ENCODE data around the gene BCL3.

Gene BCL3

DNA sequence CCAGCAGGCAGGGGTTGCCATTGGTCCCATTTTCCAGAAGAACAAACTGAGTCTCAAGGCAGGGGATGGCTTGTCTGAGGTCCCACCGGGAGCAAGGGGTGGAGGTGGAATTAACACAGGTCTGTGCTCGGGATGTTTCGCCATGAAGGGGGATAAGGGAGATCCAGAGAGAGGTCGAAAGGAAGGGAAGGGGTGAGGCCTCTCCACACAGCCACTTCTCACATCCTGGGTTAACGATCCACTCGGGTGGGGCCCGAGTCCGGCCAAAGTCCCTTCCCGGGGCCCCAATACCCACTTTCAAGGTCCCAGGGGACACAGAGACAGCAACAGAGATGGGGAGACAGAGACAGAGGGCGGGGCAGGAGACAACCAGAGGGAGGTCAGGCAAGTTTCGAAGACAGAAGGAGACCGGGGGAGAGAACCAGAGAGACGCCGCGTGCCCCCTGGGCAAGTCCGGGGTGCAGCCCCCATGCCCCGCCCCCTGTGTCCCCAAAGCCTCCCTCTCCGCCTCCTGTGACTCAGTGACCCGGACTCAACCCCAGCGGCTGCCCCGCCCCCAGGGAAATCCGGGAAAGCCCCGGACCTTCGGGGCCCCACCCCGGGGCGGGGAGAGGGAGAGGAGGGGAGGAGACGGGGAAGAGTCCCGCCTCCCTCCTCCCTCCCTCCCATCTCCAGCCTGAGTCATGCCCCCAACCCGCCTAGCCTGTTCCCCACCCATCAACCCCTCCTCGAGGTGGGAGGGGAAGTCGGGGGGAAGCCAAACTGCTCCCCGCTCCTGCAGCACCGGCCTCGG lies 1.4 kb upstream of the BCL3 start (continued):
- TF ChIP-seq MYNN (tag by site-specific recombination; IDR thresholded peaks at IDR 0.05; ENCODE audit: borderline replicate concordance): no peak
- no peak for TF ChIP-seq ZNF274 (IDR thresholded peaks at IDR 0.05; ENCODE audit: low read length)
- 0 out of 2 replicates have a peak, but pooled peaks have one; percentile 25 for TF ChIP-seq ZNF274 (tag by site-specific recombination; IDR thresholded peaks at IDR 0.05; ENCODE audit: borderline replicate concordance)
- no peak for TF ChIP-seq ZBTB17 (tag by site-specific recombination; IDR thresholded peaks at IDR 0.05)
- TF ChIP-seq, protein P1, sequence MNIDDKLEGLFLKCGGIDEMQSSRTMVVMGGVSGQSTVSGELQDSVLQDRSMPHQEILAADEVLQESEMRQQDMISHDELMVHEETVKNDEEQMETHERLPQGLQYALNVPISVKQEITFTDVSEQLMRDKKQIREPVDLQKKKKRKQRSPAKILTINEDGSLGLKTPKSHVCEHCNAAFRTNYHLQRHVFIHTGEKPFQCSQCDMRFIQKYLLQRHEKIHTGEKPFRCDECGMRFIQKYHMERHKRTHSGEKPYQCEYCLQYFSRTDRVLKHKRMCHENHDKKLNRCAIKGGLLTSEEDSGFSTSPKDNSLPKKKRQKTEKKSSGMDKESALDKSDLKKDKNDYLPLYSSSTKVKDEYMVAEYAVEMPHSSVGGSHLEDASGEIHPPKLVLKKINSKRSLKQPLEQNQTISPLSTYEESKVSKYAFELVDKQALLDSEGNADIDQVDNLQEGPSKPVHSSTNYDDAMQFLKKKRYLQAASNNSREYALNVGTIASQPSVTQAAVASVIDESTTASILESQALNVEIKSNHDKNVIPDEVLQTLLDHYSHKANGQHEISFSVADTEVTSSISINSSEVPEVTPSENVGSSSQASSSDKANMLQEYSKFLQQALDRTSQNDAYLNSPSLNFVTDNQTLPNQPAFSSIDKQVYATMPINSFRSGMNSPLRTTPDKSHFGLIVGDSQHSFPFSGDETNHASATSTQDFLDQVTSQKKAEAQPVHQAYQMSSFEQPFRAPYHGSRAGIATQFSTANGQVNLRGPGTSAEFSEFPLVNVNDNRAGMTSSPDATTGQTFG (tag by site-specific recombination; IDR thresholded peaks at IDR 0.05; ENCODE audit: borderline replicate concordance): no peak
- TF ChIP-seq, protein P2, sequence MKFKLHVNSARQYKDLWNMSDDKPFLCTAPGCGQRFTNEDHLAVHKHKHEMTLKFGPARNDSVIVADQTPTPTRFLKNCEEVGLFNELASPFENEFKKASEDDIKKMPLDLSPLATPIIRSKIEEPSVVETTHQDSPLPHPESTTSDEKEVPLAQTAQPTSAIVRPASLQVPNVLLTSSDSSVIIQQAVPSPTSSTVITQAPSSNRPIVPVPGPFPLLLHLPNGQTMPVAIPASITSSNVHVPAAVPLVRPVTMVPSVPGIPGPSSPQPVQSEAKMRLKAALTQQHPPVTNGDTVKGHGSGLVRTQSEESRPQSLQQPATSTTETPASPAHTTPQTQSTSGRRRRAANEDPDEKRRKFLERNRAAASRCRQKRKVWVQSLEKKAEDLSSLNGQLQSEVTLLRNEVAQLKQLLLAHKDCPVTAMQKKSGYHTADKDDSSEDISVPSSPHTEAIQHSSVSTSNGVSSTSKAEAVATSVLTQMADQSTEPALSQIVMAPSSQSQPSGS (tag by site-specific recombination; IDR thresholded peaks at IDR 0.05; ENCODE audit: low read depth): no peak
- TF ChIP-seq ZNF837 (tag by site-specific recombination; IDR thresholded peaks at IDR 0.05): no peak
- TF ChIP-seq, protein P3, sequence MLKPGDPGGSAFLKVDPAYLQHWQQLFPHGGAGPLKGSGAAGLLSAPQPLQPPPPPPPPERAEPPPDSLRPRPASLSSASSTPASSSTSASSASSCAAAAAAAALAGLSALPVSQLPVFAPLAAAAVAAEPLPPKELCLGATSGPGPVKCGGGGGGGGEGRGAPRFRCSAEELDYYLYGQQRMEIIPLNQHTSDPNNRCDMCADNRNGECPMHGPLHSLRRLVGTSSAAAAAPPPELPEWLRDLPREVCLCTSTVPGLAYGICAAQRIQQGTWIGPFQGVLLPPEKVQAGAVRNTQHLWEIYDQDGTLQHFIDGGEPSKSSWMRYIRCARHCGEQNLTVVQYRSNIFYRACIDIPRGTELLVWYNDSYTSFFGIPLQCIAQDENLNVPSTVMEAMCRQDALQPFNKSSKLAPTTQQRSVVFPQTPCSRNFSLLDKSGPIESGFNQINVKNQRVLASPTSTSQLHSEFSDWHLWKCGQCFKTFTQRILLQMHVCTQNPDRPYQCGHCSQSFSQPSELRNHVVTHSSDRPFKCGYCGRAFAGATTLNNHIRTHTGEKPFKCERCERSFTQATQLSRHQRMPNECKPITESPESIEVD (tag by site-specific recombination; IDR thresholded peaks at IDR 0.05): no peak
- no peak for TF ChIP-seq ZNF544 (tag by site-specific recombination; IDR thresholded peaks at IDR 0.05)
- no peak for TF ChIP-seq ZNF626 (tag by site-specific recombination; IDR thresholded peaks at IDR 0.05)
- TF ChIP-seq ZSCAN30 (tag by site-specific recombination; IDR thresholded peaks at IDR 0.05): no peak
- no peak for TF ChIP-seq ZNF37A (tag by site-specific recombination; IDR thresholded peaks at IDR 0.05)
- TF ChIP-seq ZNF473 (tag by site-specific recombination; IDR thresholded peaks at IDR 0.05): no peak
- peak; percentile 77 for TF ChIP-seq GLIS1 (tag by site-specific recombination; IDR thresholded peaks at IDR 0.05)
- TF ChIP-seq ZNF114 (tag by site-specific recombination; IDR thresholded peaks at IDR 0.05): no peak
- TF ChIP-seq ZNF664 (tag by site-specific recombination; IDR thresholded peaks at IDR 0.05): no peak
- TF ChIP-seq ZNF416 (tag by site-specific recombination; IDR thresholded peaks at IDR 0.05): no peak
- TF ChIP-seq ZNF558 (tag by site-specific recombination; IDR thresholded peaks at IDR 0.05): no peak
- no peak for TF ChIP-seq ZNF19 (tag by site-specific recombination; IDR thresholded peaks at IDR 0.05; ENCODE audit: low read depth)
- no peak for TF ChIP-seq ZNF138 (tag by site-specific recombination; IDR thresholded peaks at IDR 0.05; ENCODE audit: borderline replicate concordance)
- TF ChIP-seq SP2 (tag by site-specific recombination; IDR thresholded peaks at IDR 0.05): peak; percentile 90
- no peak for TF ChIP-seq ZNF140 (tag by site-specific recombination; IDR thresholded peaks at IDR 0.05)
- no peak for TF ChIP-seq ZNF843 (tag by site-specific recombination; IDR thresholded peaks at IDR 0.05)
- TF ChIP-seq OVOL3 (tag by site-specific recombination; IDR thresholded peaks at IDR 0.05): no peak
- no peak for TF ChIP-seq SCRT1 (tag by site-specific recombination; IDR thresholded peaks at IDR 0.05; ENCODE audit: borderline replicate concordance)
- no peak for TF ChIP-seq TRIM28 (IDR thresholded peaks at IDR 0.05; ENCODE audit: borderline replicate concordance, low read length)
- no peak for TF ChIP-seq ZNF555 (tag by site-specific recombination; conservative IDR thresholded peaks at IDR 0.05)
- TF ChIP-seq ZNF677 (tag by site-specific recombination; IDR thresholded peaks at IDR 0.05): no peak
- TF ChIP-seq ZFP69B (tag by site-specific recombination; IDR thresholded peaks at IDR 0.05): 0 out of 2 replicates have a peak, but pooled peaks have one; percentile 31
- no peak for TF ChIP-seq ZNF624 (tag by site-specific recombination; IDR thresholded peaks at IDR 0.05)
- TF ChIP-seq, protein P4, sequence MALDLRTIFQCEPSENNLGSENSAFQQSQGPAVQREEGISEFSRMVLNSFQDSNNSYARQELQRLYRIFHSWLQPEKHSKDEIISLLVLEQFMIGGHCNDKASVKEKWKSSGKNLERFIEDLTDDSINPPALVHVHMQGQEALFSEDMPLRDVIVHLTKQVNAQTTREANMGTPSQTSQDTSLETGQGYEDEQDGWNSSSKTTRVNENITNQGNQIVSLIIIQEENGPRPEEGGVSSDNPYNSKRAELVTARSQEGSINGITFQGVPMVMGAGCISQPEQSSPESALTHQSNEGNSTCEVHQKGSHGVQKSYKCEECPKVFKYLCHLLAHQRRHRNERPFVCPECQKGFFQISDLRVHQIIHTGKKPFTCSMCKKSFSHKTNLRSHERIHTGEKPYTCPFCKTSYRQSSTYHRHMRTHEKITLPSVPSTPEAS (tag by site-specific recombination; IDR thresholded peaks at IDR 0.05): no peak
- no peak for TF ChIP-seq ZNF350 (tag by site-specific recombination; IDR thresholded peaks at IDR 0.05)
- TF ChIP-seq ZNF785 (tag by site-specific recombination; IDR thresholded peaks at IDR 0.05): no peak
- TF ChIP-seq ZNF600 (tag by site-specific recombination; IDR thresholded peaks at IDR 0.05): no peak
- no peak for TF ChIP-seq HOXD13 (CRISPR knock-in tag; IDR thresholded peaks at IDR 0.05; ENCODE audit: borderline replicate concordance)
